Measurements from ENCODE around the gene EPSTI1.

DNA sequence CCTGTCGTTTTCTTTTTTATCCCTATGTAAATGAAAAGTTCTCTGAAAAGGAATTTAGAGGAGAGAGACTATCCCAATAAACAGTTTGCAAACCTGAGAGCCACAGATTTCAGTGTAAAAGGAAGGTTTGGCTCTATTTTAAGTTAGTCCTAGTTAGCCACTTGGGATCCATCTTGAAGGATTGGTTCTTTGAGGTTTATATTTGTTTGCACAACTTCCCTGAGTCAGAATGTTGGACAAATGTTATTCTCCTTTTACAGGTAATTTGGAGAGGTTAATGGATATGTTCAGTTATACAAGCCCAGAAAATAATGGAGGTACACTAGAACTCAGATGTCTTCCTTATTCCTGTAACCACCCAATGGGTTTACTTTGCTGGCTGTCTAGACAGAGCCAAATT lies 28.8 kb upstream of the EPSTI1 start:
- TF ChIP-seq GATA2 (IDR thresholded peaks at IDR 0.05; ENCODE audit: low read depth, low read length) = no peak
- TF ChIP-seq GATA3 (IDR thresholded peaks at IDR 0.05; ENCODE audit: low read depth, low read length) = no peak

Data from SH-SY5Y (cell line).